NCI-H1694 treated with DMSO at 0.1 percent for 48 hours (cell line): ENCODE results near the gene WBP1L.
"Not testable (repeated sequence)": the region's sequence is repeated elsewhere in the genome, so short reads cannot be mapped to it uniquely, and the experiment has no call there.

Source experiments
- DNase-seq: peaks from one replicate; lab custom pipeline; 2025; lab: John Stamatoyannopoulos, UW

Gene WBP1L

DNA sequence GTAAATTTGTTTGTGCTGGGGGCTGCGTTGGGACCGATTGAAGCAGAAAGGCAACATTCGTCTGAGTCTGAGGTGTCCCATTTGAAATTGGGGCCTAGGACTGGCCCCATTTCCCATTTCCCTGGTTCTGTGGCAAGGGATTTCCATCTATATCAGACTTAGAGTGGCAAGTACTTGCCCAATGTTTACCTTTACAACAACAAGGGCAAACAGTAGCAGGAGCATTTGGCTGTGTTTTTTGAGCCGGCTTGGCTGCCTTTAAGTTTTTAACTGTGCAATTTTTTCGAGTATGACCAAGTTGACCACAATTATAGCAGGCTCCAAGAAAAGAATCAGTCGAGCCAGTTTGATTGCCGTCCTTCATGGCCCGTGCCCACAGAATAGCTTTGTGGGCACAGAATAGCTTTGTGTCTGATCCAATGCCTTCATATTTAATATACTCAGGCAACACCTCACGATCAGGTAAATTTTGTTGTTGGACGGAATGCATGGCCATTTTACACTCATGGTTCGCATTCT is 98.1 kb downstream of the WBP1L start:
- no peak for DNase-seq

DNA sequence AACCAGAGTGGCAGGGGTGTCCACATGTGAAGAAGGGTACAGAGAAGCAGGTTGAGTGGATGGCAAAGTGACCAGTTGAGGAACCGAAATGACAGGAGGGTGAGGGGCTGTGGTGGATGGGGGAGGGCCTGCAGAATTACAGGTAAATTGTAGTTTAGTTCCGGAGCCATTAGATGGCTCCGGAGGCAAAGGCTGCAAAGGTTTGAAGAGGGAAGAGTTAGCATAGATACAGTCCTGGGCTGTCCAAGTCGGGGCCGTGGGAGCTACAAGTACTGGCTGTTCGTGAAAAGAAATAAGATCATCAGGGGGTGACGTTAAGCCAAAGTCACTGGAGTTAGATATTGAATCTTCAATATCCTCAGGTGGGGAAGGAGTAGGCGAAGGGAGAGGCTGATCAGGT is 99.4 kb downstream of the WBP1L start:
- not testable (repeated sequence) for DNase-seq

DNA sequence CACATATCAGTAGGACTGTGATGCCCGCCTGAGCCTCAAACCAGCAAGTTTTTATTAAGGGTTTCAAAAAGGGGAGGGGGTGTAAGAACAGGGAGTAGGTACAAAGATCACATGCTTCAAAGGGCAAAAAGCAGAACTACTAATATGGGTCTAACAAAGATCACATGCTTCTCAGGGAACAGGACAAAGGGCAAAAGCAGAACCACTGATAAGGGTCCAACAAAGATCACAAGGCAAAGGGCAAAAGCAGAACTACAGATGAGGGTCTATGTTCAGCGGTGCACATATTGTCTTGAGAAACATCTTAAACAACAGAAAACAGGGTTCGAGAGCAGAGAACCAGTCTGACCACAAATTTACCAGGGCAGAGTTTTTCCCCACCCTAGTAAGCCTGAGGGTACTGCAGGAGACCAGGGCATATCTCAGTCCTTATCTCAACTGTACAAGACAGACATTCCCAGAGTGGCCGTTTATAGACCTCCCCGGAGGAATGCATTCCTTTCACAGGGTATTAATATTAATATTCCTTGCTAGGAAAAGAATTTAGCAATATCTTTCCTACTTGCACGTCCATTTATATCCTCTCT is 100.5 kb downstream of the WBP1L start:
- not testable (repeated sequence) for DNase-seq

DNA sequence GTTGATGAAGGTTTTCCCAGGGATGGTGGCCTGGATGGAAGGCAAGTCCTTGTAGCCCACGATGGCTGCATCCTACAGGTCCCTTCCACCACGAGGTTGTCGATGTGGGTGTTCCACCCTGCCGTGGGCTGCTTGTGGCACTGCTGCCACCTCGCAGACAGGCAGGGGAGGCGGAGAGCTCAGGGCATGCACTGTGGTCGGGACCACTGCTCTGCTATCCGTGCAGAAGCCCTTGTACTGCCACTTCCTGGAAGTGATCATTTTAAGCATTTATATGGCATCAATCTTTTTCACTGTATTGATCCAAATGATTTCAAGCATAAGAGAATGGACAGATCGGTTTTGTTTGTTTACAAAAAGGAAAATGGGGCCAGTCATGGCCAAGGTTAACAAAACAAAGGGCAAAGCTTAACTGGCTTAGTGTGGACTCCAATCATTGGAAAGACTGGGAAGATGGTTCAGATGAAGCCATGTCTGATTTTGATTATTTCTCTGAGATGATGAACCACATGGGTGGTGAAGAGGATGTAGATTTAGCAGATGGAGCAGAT is 101.7 kb downstream of the WBP1L start:
- DNase-seq = no peak

DNA sequence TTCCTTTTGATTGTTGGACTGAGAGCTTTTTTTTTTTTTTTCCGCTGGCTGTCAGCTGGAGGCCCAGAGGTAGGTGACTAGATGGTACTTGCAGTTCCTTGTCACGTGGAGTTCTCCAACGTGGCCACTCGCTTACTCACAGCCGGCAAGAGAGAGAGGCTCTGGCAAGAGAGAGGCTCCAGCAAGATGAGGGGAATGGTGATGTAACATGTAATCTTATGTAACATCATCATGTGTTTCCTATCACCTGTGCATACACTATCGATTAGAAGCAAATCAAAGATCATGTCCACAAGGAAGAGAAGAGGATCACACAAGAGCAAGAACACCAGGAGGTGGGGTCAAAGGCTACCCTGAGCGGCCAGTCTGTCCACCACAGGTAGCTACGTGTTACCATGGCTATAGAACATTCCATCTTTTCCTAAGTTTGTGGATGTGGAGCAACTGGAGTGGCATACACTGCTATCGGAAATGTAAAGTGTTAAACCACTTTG is 106.3 kb downstream of the WBP1L start:
- no peak for DNase-seq

DNA sequence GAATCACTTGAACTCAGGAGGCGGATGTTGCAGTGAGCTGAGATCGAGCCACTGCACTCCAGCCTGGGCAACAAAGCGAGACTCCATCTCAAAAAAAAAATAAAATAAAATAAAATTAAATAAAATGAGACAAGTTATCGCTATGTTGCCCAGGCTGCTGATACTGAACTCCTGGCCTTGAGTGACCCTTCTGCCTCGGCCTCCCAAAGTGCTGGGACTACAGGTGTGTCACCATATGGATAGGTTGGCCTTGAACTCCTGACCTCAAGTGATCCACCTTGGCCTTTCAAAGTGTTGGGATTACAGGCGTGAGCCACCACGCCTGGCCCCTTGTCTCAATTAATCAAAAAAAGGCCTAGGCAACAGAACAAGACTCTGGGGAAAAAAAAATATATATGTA is 109.5 kb downstream of the WBP1L start:
- DNase-seq = not testable (repeated sequence)

DNA sequence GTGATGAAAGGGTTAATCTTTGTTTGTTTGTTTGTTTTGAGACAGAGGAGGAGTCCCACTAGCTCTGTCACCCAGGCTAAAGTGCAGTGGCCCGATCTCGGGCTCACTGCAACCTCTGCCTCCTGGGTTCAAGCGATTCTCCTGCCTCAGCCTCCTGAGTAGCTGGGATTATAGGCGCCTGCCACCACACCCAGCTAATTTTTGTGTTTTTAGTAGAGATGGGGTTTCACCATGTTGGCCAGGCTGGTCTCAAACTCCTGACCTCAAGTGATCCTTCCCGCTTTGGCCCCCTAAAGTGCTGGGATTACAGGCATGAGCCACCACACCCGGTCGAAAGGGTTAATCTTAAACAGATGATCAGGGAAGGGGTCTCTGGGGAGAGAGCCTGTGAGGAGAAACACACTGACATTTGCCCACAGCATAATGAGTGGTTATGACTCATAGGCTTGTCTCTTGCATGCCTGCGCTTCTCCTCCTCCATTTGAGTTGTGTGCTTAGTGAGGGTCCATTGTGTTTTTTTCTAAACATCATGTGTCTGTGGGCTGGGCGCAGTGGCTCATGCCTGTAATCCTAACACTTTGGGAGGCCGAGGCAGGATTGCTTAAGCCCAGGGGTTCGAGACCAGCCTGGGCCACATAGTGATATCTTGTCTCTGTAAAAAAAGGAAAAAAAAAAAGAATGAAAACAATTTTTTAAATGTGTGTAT is 112.1 kb downstream of the WBP1L start:
- peak; percentile 1 for DNase-seq

DNA sequence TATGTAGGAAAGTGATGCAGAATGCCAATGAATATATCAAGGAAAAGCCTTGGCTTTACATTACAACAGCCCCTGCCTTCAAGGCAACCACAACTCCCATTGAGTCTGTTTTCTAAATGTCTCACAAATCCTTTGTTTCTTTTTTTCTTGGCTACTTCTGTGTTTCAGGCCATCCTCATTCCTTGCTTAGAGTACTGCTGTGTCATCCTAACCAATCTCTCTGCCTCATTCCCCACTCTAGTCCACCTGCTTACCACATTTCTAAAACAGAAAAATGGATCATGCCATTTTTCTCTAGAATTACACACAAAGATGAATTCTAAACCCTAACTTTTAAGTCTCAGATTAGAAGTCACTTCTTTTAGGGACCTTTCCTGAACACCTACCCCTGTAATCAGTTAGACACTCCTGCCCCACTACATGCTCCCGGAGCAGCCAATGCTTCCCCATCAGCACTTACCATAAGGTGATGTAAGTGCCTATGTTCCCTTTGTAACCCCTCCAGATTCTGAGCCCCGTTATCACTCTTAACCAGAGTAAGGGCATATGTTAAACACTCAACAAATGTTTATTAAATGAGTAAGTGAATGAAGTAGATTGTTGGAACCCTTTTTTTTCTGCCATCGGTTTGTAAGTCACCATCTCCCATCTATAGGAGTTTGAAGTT is 113.1 kb downstream of the WBP1L start:
- no peak for DNase-seq

DNA sequence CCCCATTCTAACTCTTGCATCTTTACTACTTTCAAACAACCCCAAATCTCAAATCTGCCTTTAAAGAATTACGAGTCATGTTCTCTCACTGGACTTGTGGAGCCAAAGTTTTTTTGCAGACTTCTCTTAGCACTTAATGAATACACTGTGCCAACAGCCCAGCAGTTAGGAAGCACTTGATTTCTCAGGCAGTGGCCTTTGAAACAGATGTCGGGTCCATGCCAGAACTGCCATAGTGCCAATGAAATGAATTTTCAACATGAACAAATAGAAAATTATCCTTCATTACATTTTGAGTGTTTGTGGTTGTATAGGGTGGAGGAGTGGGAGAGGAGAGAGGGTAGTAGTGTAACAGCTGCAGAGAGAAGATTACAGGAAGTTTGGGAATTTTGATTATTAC is 116.2 kb downstream of the WBP1L start:
- no peak for DNase-seq

DNA sequence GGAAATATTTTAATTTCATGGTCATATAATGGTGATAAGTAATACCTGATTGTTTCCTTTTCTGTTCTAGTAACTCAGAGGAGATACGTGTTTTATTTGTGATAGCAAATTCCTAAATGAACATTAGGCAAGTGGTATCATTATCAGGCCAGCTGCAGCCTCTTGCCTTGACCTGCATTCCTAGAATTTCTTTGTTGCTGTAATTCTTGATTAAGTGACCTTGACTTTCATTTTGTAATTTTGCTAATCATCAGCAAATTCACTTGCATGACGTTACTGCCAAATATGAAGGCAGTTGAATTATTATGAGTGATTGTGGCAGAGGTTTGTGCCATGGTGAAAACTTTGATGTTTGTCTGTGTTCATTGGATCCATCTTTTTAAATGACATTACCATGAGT is 119.9 kb downstream of the WBP1L start:
- DNase-seq = no peak

DNA sequence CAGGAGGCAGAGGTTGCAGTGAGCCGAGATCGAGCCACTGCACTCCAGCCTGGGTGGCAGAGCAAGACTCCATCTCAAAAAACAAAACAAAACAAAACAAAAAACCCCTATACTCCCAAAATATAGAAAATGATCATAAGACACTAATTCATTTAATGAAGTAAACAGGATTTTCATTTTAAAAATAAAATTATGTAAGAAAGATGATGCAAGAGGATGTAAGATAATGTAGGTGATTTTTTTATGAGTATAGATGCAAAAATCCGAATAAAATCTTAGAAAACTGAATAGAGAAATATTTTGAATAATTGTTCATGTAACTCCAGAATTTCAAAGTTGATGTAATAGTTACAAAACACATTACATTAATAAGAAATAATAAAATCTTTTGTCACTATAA is 121.9 kb downstream of the WBP1L start:
- DNase-seq = no peak
